MG63 (cell line): ENCODE results near the gene SH2D1B. TPM values are rescaled to one million over a fixed set of nuclear protein-coding genes. Genes with fewer than 3 reads are reported as not detected.

Source experiments
- DNase-seq: peaks from one replicate; pipeline ENCODE4 v3.0.0-alpha.2; 2020
- H3K27me3 ChIP-seq: fragments of 250-450 bp; sonication (Bioruptor Pico); 2 replicates; pipeline ENCODE4 v1.5.1; 2020; ENCODE audit warnings: mild to moderate bottlenecking, moderate library complexity
- H3K36me3 ChIP-seq: fragments of 250-450 bp; sonication (Bioruptor Pico); 2 replicates; pipeline ENCODE4 v1.5.1; 2020; ENCODE audit warnings: mild to moderate bottlenecking, moderate library complexity
- H3K4me3 ChIP-seq: fragments of 250-450 bp; sonication (Bioruptor Pico); 2 replicates; pipeline ENCODE4 v1.5.1; 2020; ENCODE audit warnings: mild to moderate bottlenecking, moderate library complexity
- H3K9me3 ChIP-seq: fragments of 250-450 bp; sonication (Bioruptor Pico); 2 replicates; pipeline ENCODE4 v1.5.1; 2020; ENCODE audit warnings: mild to moderate bottlenecking, moderate library complexity
- total RNA-seq: library from RNA; depleted of rRNA; stranded (reverse); fragments of >200 nt; shearing (Covaris generic); gene quantifications from 2 replicates; pipeline ENCODE4 v1.2.3, GENCODE V29; 2014; ENCODE audit warnings: low replicate concordance

Gene SH2D1B
- total RNA-seq, 1 experiment from 2014 or later = not detected

DNA sequence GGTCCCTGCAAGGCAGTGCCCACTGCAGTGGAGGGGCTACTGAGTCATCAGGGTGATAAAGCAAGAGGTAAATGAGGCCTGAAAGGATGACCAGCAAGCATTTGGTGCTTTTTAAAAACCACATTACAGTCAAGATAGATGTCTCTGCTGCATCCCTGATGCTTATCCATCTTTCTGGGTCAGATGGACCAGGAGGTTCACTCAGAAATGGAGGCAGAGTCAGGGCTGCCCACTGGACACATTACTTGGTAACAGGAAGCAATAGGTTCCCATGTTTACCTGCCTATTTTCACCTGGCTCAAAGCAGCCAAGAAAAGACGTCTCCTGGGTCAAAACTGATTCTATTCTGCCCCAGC, 38.9 kb downstream of the SH2D1B start:
- no peak overlapping the region for H3K4me3 ChIP-seq
- H3K9me3 ChIP-seq = no peaks in the 10 kb centered on the region
- no peaks in the 10 kb centered on the region for H3K27me3 ChIP-seq
- no peaks in the 10 kb centered on the region for H3K36me3 ChIP-seq
- no peak for DNase-seq

DNA sequence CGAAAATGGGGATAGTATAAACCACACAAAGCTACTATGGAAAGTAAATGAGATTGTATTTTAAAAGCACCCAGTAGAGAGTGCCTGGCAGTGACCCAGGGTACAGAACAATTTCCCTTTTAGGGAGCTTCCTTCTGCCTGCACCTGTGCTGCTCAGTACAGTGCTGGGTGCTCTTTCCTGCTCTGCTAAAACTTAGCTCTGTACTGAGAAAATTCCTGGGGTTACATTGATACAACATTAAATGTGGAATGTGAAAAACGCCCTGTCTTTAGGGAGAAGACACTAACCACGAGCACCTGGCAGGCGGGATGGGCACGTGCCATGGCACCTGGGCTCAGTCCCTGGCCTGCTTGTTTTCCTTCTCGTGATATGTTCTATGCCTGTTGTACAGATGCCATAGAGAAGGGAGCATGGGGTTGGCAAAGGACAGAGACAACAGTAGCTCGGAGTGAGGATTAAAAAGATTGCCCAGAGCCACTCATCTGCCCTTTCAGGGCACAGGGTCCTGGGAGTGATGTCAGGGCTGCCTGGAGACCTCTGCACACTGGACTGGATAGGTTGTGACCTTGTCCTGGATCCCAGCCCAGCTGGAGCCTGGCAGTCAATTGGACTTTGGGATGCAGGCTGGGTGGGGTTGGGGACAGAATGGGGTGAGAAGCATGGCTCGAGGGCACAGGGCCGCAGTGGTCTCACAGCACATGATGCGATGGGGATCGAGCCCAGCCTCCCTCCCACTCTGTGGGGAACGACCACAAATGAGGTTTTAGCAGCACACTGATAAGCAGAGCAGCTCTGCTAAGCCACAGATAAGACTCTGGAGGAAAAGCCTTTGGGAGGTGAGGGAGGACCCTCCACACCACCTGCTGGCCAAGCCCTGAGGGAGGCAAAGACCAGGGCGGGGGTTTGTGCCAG, 39.5 kb downstream of the SH2D1B start:
- no peaks in the 10 kb centered on the region for H3K36me3 ChIP-seq
- H3K27me3 ChIP-seq = no peaks in the 10 kb centered on the region
- DNase-seq = no peak
- no peaks in the 10 kb centered on the region for H3K9me3 ChIP-seq
- no peak overlapping the region for H3K4me3 ChIP-seq

DNA sequence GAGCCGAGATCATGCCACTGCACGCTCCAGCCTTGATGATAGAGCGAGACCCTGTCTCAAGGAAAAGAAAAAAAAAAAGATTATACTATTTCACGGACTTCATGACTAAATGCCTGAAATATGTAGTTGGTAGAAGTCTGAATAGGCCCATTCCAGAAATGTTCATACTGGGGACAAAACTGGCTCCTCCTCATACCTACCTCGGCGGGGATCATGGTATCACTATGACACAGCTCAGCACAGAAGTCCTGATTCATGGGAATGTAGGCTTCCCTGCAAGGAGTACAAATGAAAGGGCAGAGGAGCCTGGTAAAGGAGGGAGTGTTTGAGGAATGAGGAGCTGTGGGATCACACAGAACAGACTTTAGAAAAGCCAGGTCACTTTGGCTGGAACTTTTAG, 40.3 kb downstream of the SH2D1B start:
- no peak for DNase-seq
- H3K4me3 ChIP-seq = no peak overlapping the region

DNA sequence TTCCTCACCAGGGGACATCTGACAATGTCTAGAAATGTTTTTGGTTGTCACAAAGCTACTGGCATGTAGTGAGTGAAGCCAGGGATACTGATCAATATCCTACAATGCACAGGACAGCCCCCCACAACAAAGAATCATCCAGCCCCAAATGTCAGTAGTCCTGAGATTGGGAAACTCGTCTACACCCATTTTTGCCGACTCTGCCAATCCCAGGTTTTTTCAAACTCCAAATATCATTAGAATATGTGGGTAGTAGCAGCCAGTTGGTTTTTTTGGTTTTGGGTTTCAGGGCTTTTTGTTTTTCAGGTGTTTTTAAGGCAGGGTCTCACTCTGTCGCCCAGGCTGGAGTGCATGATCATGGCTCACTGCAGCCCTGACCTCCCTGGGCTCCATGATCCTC, 41.2 kb downstream of the SH2D1B start:
- Histone ChIP-seq H3K27me3 (no peaks in the 10 kb centered on the region), H3K9me3 (no peaks in the 10 kb centered on the region), H3K4me3 (no peak overlapping the region), H3K36me3 (no peaks in the 10 kb centered on the region)
- DNase-seq = no peak

More for the DNA sequence above, 40.3 kb downstream of the SH2D1B start:
- Histone ChIP-seq H3K27me3 (no peaks in the 10 kb centered on the region), H3K36me3 (no peaks in the 10 kb centered on the region), H3K9me3 (no peaks in the 10 kb centered on the region)

DNA sequence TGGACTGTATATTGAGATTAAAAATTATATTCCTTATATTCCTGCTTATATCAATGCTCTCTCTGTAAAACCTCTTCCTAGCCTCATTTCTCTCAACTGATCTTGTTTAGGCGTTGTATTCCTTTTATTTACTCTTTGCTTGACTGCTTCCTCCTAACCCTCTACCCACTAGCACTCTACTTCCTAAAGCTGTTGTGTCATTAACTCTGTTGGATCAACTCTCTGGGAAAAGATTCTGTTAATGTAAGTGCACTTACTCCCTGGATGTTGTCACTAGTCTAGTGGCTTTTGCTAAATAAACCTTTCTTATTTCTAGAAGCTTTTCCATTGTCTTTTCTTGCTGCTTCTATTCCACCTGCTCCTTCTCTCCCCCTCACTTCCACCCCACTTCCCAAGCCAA, 41.8 kb downstream of the SH2D1B start:
- no peaks in the 10 kb centered on the region for H3K27me3 ChIP-seq
- H3K4me3 ChIP-seq = no peak overlapping the region
- no peaks in the 10 kb centered on the region for H3K9me3 ChIP-seq
- no peak for DNase-seq
- no peaks in the 10 kb centered on the region for H3K36me3 ChIP-seq

DNA sequence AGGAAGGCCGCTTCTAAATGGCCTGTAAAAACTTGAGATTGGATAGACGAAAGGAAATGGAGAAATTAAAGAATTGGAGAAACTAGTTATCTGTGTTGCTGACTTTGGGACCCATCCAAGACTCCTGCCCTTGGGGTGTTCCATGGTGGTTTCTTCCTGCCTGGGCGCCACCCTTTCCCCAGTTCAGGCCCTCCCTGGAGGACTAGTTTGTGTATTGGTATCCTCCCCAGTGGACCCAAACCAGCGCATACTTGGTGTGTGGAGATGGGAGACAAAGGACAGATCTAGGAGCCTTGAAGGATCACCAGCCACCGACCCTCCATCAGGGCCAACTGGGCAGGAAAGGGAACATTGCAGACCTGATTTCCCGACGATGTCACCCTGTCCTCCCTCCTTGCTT, 42.4 kb downstream of the SH2D1B start:
- Histone ChIP-seq H3K4me3 (no peak overlapping the region), H3K9me3 (no peaks in the 10 kb centered on the region), H3K36me3 (no peaks in the 10 kb centered on the region), H3K27me3 (no peaks in the 10 kb centered on the region)
- no peak for DNase-seq

DNA sequence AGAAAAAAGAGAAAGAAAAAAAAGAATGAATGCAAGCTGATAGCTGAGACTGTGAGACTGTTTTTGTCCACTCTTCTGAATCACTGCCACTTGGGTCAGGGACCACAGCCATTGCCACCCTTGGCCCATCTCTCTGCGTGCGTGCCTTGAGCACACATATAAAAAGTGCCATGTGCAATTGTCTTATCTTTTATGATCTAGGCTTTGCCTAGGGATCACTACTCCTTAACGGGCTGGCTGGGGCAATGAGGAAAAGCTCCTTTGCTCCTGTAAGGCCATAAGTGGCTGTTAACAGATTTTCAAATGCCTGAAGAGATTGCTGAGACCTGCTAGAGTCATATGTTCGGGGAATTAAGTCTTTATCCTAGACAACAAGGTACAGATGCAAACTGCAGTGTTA, 43.5 kb downstream of the SH2D1B start:
- no peaks in the 10 kb centered on the region for H3K36me3 ChIP-seq
- no peaks in the 10 kb centered on the region for H3K9me3 ChIP-seq
- H3K4me3 ChIP-seq = no peak overlapping the region
- DNase-seq = no peak
- H3K27me3 ChIP-seq = no peaks in the 10 kb centered on the region

DNA sequence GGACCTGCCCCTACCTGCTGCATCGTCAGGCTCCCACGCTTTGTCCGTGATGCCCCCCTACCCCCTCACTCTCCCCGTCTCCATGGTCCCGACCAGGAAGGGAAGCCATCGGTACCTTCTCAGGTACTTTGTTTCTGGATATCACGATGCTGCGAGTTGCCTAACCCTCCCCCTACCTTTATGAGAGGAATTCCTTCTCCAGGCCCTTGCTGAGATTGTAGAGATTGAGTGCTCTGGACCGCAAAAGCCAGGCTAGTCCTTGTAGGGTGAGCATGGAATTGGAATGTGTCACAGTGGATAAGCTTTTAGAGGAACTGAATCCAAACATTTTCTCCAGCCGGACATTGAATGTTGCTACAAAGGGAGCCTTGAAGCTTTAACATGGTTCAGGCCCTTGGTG, 44.2 kb downstream of the SH2D1B start:
- Histone ChIP-seq H3K4me3 (no peak overlapping the region), H3K27me3 (no peaks in the 10 kb centered on the region), H3K9me3 (no peaks in the 10 kb centered on the region), H3K36me3 (no peaks in the 10 kb centered on the region)
- DNase-seq = no peak

DNA sequence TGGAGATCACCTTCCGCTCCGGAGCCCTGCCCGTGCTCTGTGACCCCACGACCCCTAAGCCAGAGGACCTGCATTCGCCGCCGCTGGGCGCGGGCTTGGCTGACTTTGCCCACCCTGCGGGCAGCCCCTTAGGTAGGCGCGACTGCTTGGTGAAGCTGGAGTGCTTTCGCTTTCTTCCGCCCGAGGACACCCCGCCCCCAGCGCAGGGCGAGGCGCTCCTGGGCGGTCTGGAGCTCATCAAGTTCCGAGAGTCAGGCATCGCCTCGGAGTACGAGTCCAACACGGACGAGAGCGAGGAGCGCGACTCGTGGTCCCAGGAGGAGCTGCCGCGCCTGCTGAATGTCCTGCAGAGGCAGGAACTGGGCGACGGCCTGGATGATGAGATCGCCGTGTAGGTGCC, 44.9 kb downstream of the SH2D1B start:
- Histone ChIP-seq H3K27me3 (no peaks in the 10 kb centered on the region), H3K4me3 (no peak overlapping the region), H3K9me3 (no peaks in the 10 kb centered on the region), H3K36me3 (no peaks in the 10 kb centered on the region)
- DNase-seq = no peak

DNA sequence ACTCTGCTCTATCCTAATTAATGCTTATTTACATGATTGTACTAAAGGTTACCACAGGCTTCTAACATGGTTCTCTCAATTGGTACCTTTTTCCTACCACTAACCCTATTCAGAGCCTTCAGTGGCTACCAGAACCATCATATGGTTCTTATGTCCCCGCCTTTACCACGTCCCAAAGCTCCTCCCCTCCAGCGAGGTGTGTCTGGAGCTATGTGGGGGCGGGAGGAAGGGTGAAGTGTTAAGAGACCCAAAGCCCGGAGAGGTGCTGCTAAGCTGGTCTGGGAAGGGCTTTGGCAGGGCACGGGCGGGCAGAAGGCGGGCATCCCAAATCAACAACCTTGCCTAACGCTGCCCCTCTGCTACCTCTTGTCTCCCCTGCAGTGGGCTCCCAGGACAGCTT, 45.3 kb downstream of the SH2D1B start:
- H3K27me3 ChIP-seq = no peaks in the 10 kb centered on the region
- no peak for DNase-seq
- no peaks in the 10 kb centered on the region for H3K9me3 ChIP-seq
- no peak overlapping the region for H3K4me3 ChIP-seq
- no peaks in the 10 kb centered on the region for H3K36me3 ChIP-seq

DNA sequence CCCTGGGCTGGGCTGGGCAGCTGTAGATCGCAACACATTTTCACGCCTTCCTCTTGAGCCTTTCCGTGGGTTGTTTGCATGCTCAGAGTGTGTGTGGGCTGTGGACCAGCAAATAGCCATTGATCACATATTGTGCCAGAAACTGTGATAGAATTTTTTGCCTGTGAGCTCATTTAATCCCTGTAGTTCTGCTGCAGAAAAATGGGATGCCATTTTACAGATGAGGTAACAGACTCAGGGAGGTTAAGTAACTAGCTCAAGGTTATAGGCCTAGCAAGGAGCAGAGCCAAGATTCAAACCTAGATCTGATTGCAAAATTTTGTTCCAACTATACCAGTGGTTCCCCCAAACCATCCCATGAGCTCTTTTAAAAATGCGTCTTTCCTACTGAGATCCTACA, 45.8 kb downstream of the SH2D1B start:
- Histone ChIP-seq H3K9me3 (no peaks in the 10 kb centered on the region), H3K36me3 (no peaks in the 10 kb centered on the region), H3K27me3 (no peaks in the 10 kb centered on the region), H3K4me3 (no peak overlapping the region)
- DNase-seq = no peak

DNA sequence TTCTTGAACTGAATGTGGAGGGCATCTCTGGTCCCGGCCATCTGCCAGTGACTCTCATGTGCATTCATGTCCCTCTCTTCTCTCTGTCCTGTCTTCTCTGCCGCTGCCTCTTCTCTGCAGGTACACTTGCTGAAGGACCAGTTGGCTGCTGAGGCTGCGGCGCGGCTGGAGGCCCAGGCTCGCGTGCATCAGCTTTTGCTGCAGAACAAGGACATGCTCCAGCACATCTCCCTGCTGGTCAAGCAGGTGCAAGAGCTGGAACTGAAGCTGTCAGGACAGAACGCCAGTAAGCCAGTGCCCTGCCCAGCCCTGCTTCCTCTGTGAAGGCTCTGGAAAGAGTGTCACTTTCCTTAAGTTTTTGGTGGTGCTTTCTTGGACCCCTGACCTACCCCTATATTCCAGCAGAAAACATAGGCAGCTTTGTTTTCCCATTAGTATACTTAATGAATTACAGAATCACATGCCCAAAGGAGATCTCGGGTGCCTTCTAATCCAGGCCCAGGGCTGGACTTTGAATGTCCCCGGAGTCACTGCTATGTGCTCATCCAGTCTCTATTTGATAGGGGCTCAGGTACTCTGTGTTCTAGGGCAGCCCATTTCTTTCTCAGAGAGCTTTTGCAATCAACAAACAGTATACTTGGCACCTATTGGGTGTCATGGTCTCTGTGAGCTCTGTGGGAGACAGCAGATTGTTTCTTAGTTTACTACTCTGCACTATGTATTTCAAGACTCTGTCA, 46.5 kb downstream of the SH2D1B start:
- H3K27me3 ChIP-seq = no peaks in the 10 kb centered on the region
- no peaks in the 10 kb centered on the region for H3K36me3 ChIP-seq
- H3K9me3 ChIP-seq = no peaks in the 10 kb centered on the region
- DNase-seq = no peak
- H3K4me3 ChIP-seq = no peak overlapping the region

DNA sequence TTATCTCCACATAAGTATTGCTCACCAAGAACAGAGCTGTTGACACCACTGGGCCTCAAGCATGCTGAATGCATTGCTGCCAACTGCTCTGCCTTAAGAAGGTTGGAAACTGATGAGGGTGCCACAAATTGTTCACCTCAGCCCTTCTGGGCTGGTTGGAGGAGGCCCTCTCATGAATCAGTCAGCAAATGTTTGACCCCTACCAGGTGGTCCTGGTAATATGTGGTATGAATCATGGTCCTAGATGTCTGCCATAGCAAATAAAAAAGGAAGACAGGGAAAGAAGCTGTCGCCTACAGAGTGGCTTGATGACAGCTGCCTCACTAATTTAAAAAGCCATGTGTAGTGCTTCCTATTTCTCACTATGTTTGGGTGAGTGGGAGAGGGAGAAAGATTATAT, 47.4 kb downstream of the SH2D1B start:
- Histone ChIP-seq H3K36me3 (no peaks in the 10 kb centered on the region), H3K27me3 (no peaks in the 10 kb centered on the region), H3K9me3 (no peaks in the 10 kb centered on the region), H3K4me3 (no peak overlapping the region)
- no peak for DNase-seq

DNA sequence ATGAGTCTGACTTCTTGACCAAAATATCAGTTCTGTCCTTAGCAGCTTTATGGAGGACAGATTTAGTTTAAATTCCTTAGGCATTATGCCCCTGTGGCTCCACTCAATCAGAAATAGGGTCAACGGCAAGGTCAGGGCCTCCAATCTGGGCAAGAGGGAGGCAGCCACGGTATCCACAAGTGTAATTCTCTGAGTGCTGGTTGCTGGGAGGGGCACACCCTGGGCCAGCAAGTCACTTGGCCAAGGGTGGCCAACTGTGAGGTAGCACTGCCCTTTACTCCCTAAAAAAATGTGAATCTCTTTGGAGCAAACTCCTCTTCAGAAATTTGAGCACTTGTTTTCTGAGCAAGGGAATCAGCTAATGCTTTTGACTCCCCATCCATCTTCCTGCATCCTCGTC, 48.1 kb downstream of the SH2D1B start:
- no peaks in the 10 kb centered on the region for H3K27me3 ChIP-seq

DNA sequence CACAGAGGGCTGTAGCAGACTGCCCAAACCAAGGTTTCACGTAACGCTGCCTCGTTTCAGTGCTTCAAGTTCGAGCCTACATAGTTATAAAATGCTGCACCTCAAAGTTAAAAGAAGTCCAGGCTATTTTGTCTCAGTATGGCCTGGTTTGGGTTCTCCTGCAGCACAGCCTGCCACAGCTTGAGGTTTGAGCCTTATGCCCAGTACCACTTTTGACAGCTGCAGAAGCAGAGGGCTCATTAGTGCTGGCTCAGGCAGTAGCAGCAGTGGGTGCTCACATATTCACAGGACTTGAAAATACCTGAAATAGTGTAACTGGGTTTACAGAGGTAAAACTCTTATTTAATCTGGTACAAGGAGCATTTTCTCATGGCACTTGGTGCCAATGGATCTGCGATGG, 50.6 kb downstream of the SH2D1B start:
- H3K4me3 ChIP-seq = no peak overlapping the region
- no peaks in the 10 kb centered on the region for H3K9me3 ChIP-seq
- no peak for DNase-seq
- no peaks in the 10 kb centered on the region for H3K36me3 ChIP-seq
- no peaks in the 10 kb centered on the region for H3K27me3 ChIP-seq

More for the DNA sequence above, 48.1 kb downstream of the SH2D1B start:
- no peak for DNase-seq
- Histone ChIP-seq H3K4me3 (no peak overlapping the region), H3K9me3 (no peaks in the 10 kb centered on the region), H3K36me3 (no peaks in the 10 kb centered on the region)

DNA sequence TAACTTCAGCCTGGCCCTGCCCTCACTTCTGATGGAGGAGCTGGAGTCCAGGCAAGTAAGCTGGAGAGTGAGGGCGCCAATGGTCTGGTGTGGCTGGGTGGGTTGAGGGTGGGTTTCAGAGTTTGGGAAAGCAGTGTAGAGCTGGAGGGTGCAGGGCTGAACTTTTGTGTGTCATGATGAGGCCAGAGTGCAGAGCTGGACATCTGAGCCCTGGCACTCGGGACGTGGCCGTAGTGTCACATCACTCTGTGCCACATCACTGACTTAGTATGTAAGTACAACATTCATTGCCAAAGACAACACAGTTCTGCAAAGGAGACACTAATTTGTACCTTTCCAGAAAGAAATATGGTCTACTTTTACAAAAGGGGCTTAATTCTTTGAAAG, 51.1 kb downstream of the SH2D1B start:
- DNase-seq = no peak
- Histone ChIP-seq H3K36me3 (no peaks in the 10 kb centered on the region), H3K9me3 (no peaks in the 10 kb centered on the region), H3K27me3 (no peaks in the 10 kb centered on the region), H3K4me3 (no peak overlapping the region)

DNA sequence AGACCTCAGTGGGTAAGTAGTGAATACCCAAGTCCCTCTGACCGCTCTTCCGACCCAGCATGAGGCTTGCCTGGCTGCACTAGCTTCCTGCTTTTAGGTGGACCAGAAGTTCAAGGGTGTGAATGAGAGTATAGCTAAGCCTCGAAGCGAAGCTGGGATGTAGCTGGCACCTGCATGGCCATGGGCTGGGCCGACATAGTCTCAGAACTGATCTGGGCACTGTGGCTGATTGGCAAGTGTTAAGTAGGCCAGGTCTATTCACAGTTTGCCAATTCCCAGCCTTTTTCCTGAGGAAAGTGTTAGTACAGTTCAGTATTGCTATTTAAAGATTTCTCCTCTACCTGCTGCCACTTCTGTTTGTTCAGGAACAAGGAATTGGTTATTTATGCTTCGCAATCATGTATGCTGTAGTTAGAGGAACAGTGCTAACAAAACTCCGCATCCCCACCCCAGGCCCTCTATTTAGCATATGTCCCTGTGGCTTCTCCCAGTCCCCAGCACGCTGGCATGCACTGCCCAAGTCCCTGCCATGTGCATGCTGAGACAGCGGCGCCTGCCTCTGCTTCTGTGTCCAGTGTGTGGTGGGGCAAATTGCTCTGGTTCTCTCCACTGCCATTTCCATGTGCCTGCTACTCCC, 51.6 kb downstream of the SH2D1B start:
- Histone ChIP-seq H3K36me3 (no peaks in the 10 kb centered on the region), H3K9me3 (no peaks in the 10 kb centered on the region), H3K27me3 (no peaks in the 10 kb centered on the region), H3K4me3 (no peak overlapping the region)
- no peak for DNase-seq
